Vagina (tissue), 2 donors: ENCODE measurements around the gene RRP8. TPM values are rescaled to one million over a fixed set of nuclear protein-coding genes. Genes with fewer than 3 reads are reported as not detected.

Source experiments
- DNase-seq, 2 donors: peaks; one replicate each; pipeline ENCODE4 v3.0.0-alpha.2; 2017; ENCODE audit errors: extremely low spot score in 2 of 2
- H3K27ac ChIP-seq: fragments of 200-600 bp; sonication (generic); one replicate; pipeline ENCODE4 v1.5.1; 2019
- H3K27me3 ChIP-seq: fragments of 200-600 bp; sonication (generic); one replicate; pipeline ENCODE4 v1.5.1; 2019
- H3K36me3 ChIP-seq, 2 donors: fragments of 200-600 bp; sonication (generic); one replicate each; pipeline ENCODE4 v1.5.1; 2017 to 2019
- H3K4me1 ChIP-seq: fragments of 200-600 bp; sonication (generic); one replicate; pipeline ENCODE4 v1.5.1; 2019
- H3K4me3 ChIP-seq, 2 donors: fragments of 200-600 bp; sonication (generic); 1 replicate in 1 of 2; 2 replicates in 1 of 2; pipeline ENCODE4 v1.5.1; 2016 to 2019
- H3K9me3 ChIP-seq: fragments of 200-600 bp; sonication (generic); one replicate; pipeline ENCODE4 v1.5.1; 2019
- CTCF ChIP-seq, 3 experiments: fragments of 450-650 bp in 2 of 3; fragments of 200-600 bp in 1 of 3; sonication (generic) in 1 of 3; IDR thresholded peaks; one replicate each; pipeline ENCODE4 v1.5.1; 2017 to 2019; ENCODE audit warnings: antibody characterized with exemption in 3 of 3, mild to moderate bottlenecking in 2 of 3, moderate library complexity in 2 of 3
- POLR2A ChIP-seq, 2 donors: fragments of 450-650 bp; IDR thresholded peaks; one replicate each; pipeline ENCODE4 v1.6.1; 2017; ENCODE audit warnings: antibody characterized with exemption in 2 of 2, mild to moderate bottlenecking in 2 of 2, moderate library complexity in 2 of 2
- POLR2AphosphoS5 ChIP-seq, 2 donors: sonication (generic); formaldehyde crosslinking; IDR thresholded peaks; one replicate each; pipeline ENCODE4 v1.9.0; 2017; ENCODE audit warnings: antibody characterized with exemption in 2 of 2, mild to moderate bottlenecking in 2 of 2, low read depth in 1 of 2; ENCODE audit not compliant: insufficient read depth in 1 of 2
- intact Hi-C: fragments of 100-400 bp; cut with DNase I; formaldehyde crosslinking; loops from one replicate; pipeline ENCODE4 v1.15.1; 2023
- total RNA-seq: library from RNA; depleted of rRNA; stranded (reverse); fragments of >200 nt; gene quantifications from one replicate; pipeline ENCODE4 v1.2.3, GENCODE V29; 2016

Gene RRP8
- total RNA-seq, 1 donor from 2014 or later = 10.3 TPM

DNA sequence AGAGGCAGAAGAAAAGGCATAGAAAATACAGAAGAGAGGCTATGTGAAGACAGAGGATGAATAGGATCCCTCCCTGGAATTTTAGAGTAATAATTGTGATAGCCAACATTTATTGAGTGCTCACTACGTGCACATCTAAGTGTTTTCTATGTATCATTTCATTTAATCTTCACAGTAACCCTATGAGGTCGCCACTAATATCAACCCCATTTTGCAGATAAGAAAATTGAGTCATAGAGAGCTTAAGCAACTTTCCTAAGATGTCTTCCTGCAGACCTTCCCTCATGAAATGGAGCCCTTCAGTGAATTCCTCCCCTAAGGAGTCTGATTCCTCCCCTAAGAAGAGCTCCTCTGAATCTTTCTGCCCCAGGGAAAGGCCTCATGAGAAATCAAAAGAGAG is 38.1 kb downstream of the RRP8 start:
- intact Hi-C loops = no loop called here
- H3K4me3 ChIP-seq = no peak overlapping the region
- peaks cover 7% of the 10 kb centered on the region for H3K4me1 ChIP-seq
- H3K27me3 ChIP-seq = no peaks in the 10 kb centered on the region
- H3K36me3 ChIP-seq = no peaks in the 10 kb centered on the region
- H3K9me3 ChIP-seq = no peaks in the 10 kb centered on the region
- TF ChIP-seq POLR2AphosphoS5 (IDR thresholded peaks at IDR 0.05; ENCODE audit: insufficient read depth in 1 of 2, low read depth in 1 of 2) (no peak), CTCF (IDR thresholded peaks at IDR 0.05) (no peak), POLR2A (IDR thresholded peaks at IDR 0.05) (no peak)
- DNase-seq = no peak
- H3K27ac ChIP-seq = no peak overlapping the region

GRCh38 chr11:6563667-6564066 is 39.7 kb downstream of the RRP8 start:
- TF ChIP-seq POLR2AphosphoS5 (IDR thresholded peaks at IDR 0.05; ENCODE audit: insufficient read depth in 1 of 2, low read depth in 1 of 2) = no peak
- TF ChIP-seq POLR2A (IDR thresholded peaks at IDR 0.05) = no peak
- no peak for TF ChIP-seq CTCF (IDR thresholded peaks at IDR 0.05)
- Histone ChIP-seq H3K4me1 (peaks cover 5% of the 10 kb centered on the region), H3K36me3 (no peaks in the 10 kb centered on the region), H3K9me3 (no peaks in the 10 kb centered on the region), H3K4me3 (no peak overlapping the region), H3K27me3 (no peaks in the 10 kb centered on the region), H3K27ac (no peak overlapping the region)
- intact Hi-C loops = no loop called here
- no peak for DNase-seq

DNA sequence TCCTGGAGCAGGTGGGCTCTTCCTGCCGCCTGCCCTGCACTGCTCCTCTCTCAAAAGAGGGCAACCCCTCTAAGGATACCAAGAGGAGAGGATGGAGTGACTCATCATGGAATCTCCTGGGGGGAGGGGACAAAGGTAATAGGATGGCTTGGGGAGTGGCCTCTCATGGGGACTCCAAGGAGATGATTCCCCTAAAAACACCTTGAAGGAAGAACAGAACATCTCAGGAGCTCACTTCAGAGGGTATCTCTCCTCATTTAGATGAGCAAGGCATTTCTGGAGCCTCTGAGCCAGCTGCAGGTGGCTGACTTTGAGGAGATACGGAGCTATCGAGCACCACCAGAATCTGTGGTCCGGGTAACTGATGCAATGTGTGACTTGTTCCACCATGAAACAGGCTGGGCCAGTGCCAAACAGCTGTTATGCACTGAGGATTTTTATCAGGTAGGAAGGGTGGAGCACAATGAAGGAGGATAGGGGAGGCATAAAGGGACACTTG is 40.2 kb downstream of the RRP8 start:
- no peaks in the 10 kb centered on the region for H3K9me3 ChIP-seq
- intact Hi-C loops = no loop called here
- no peak for TF ChIP-seq CTCF (IDR thresholded peaks at IDR 0.05)
- TF ChIP-seq POLR2A (IDR thresholded peaks at IDR 0.05) = no peak
- no peak for TF ChIP-seq POLR2AphosphoS5 (IDR thresholded peaks at IDR 0.05; ENCODE audit: insufficient read depth in 1 of 2, low read depth in 1 of 2)
- H3K4me1 ChIP-seq = peaks cover under 1% of the 10 kb centered on the region
- no peak overlapping the region for H3K27ac ChIP-seq
- H3K27me3 ChIP-seq = no peaks in the 10 kb centered on the region
- DNase-seq = no peak
- H3K4me3 ChIP-seq = no peak overlapping the region
- H3K36me3 ChIP-seq = no peaks in the 10 kb centered on the region

DNA sequence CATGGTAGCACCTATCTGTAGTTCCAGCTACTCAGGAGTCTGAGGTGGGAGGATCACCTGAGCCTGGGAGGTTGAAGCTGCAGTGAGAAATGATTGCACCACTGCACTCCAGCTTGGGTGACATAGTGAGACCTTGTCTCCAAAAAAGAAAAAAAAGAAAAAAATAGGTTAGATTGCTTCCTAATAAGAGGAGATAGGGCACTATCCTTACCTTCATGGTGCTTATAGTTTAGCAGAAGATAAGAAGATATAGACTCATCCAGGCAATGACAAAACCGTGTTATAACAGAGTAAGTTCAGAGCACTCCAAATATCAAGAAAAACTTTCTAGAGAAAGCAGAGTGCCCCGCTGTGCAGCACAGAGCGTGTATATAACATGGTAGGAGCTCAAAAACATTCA is 42.1 kb downstream of the RRP8 start:
- TF ChIP-seq CTCF (IDR thresholded peaks at IDR 0.05) (no peak), POLR2AphosphoS5 (IDR thresholded peaks at IDR 0.05; ENCODE audit: insufficient read depth in 1 of 2, low read depth in 1 of 2) (no peak), POLR2A (IDR thresholded peaks at IDR 0.05) (no peak)
- no peaks in the 10 kb centered on the region for H3K27me3 ChIP-seq
- no peak overlapping the region for H3K4me3 ChIP-seq
- H3K36me3 ChIP-seq = no peaks in the 10 kb centered on the region
- DNase-seq = no peak
- H3K9me3 ChIP-seq = no peaks in the 10 kb centered on the region
- no peak overlapping the region for H3K27ac ChIP-seq
- H3K4me1 ChIP-seq = no peaks in the 10 kb centered on the region
- intact Hi-C loops = no loop called here

- no peaks in the 10 kb centered on the region for H3K4me1 ChIP-seq
- no peak overlapping the region for H3K4me3 ChIP-seq
- no peaks in the 10 kb centered on the region for H3K9me3 ChIP-seq
- TF ChIP-seq POLR2AphosphoS5 (IDR thresholded peaks at IDR 0.05; ENCODE audit: insufficient read depth in 1 of 2, low read depth in 1 of 2) (no peak), POLR2A (IDR thresholded peaks at IDR 0.05) (no peak), CTCF (IDR thresholded peaks at IDR 0.05) (no peak)
- no peak for DNase-seq
- intact Hi-C loops = no loop called here
- H3K36me3 ChIP-seq = no peaks in the 10 kb centered on the region
- H3K27me3 ChIP-seq = no peaks in the 10 kb centered on the region
- no peak overlapping the region for H3K27ac ChIP-seq
Observed at GRCh38 chr11:6559369-6559768, 44.0 kb downstream of the RRP8 start.
